IPS-15b (cell line): ENCODE data around the gene NFXL1.
"Not testable (repeated sequence)": the region's sequence is repeated elsewhere in the genome, so short reads cannot be mapped to it uniquely, and the experiment has no call there.

ENCODE experiments used
- H3K27me3 ChIP-seq: one replicate; pipeline ENCODE4 v1.6.1; 2013; ENCODE audit warnings: low read length; ENCODE audit not compliant: control insufficient read depth, insufficient read depth
- H3K36me3 ChIP-seq: one replicate; pipeline ENCODE4 v1.6.1; 2013; ENCODE audit warnings: low read length; ENCODE audit not compliant: control insufficient read depth, insufficient read depth
- H3K4me1 ChIP-seq: one replicate; pipeline ENCODE4 v1.6.1; 2013; ENCODE audit warnings: mild to moderate bottlenecking, low read length; ENCODE audit not compliant: control insufficient read depth, insufficient read depth
- H3K4me3 ChIP-seq: one replicate; pipeline ENCODE4 v1.5.1; 2013; ENCODE audit warnings: low read depth, low read length
- H3K9ac ChIP-seq: one replicate; pipeline ENCODE4 v1.6.1; 2013; ENCODE audit warnings: low read depth, mild to moderate bottlenecking, low read length
- H3K9me3 ChIP-seq: one replicate; pipeline ENCODE4 v1.6.1; 2013; ENCODE audit warnings: mild to moderate bottlenecking, low read length; ENCODE audit not compliant: control insufficient read depth, insufficient read depth

The NFXL1 gene

DNA sequence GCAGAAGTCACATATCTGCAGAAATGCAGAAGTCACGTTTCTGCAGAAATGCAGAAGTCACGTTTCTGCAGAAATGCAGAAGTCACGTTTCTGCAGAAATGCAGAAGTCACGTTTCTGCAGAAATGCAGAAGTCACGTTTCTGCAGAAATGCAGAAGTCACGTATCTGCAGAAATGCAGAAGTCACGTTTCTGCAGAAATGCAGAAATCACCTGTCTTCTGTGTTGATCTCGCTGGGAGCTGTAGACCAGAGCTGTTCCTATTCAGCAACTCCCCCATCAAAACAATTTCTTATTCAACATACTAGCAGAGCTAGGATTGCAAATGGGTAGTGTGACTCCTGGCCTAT is 8.9 kb upstream of the NFXL1 start:
- not testable (repeated sequence) for H3K4me1 ChIP-seq, H3K36me3 ChIP-seq, H3K27me3 ChIP-seq, H3K9ac ChIP-seq, H3K4me3 ChIP-seq, H3K9me3 ChIP-seq

DNA sequence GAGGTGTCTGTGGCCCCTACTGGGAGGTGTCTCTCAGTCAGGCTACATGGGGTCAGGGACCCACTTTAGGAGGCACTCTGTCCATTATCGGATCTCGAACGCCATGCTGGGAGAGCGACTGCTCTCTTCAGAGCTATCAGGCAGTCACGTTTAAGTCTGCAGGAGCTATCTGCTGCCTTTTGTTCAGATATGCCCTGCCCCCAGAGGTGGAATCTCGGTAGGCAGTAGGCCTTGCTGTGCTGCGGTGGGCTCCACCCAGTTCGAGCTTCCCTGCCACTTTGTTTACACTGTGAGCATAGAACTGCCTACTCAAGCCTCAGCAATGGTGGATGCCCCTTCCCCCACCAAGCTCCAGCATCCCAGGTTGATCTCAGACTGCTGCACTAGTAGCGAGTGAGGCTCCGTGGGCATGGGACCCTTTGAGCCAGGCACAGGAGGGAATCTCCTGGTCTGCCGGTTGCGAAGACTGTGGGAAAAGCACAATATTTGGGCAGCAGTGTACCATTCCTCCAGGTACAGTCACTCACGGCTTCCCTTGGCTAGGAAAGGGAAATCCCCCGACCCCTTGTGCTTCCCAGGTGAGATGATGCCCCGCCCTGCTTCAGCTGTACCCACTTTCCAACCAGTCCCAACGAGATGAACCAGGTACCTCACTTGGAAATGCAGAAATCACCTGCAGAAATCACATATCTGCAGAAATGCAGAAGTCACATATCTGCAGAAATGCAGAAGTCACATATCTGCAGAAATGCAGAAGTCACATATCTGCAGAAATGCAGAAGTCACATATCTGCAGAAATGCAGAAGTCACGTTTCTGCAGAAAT is 8.3 kb upstream of the NFXL1 start:
- H3K27me3 ChIP-seq, H3K9ac ChIP-seq, H3K9me3 ChIP-seq, H3K36me3 ChIP-seq, H3K4me1 ChIP-seq: not testable (repeated sequence)
- peak overlapping the region; percentile 33 for H3K4me3 ChIP-seq

DNA sequence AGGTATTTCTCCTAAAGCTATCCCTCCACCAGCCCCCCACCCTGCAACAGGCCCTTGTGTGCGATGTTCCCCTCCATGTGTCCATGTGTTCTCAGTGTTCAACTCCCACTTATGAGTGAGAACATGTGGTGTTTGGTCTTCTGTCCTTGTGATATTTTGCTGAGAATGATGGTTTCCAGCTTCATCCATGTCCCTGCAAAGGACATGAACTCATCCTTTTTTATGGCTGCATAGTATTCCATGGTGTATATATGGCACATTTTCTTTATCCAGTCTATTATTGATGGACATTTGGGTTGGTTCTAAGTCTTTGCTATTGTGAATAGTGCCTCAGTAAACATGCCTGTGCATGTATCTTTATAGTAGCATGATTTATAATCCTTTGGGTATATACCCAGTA is 2.8 kb upstream of the NFXL1 start:
- not testable (repeated sequence) for H3K4me3 ChIP-seq, H3K9ac ChIP-seq, H3K9me3 ChIP-seq, H3K36me3 ChIP-seq, H3K27me3 ChIP-seq, H3K4me1 ChIP-seq

DNA sequence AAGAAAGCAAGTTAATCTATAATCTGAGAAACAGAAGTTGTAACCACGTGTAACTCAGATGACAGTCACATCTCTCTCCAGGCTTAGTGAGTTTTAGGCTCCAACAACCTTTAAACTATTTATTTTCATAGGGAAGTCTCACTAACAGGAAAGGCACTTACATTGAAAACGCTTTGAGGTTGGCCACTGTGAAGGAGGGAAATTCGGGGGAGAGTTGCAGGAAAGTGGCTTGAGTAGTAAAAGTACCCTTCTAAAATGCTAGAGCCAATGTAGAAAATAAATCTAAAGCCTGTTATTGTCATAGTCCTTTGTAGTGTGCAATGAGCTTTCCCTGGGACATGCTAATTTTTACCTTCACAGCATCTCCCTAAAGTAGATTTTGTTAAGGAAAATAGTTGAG is 995 bp upstream of the NFXL1 start:
- Histone ChIP-seq H3K9me3 (no peaks in the 10 kb centered on the region), H3K36me3 (no peaks in the 10 kb centered on the region), H3K4me3 (peak overlapping the region; percentile 85), H3K27me3 (peaks cover 3% of the 10 kb centered on the region), H3K4me1 (peaks cover 6% of the 10 kb centered on the region), H3K9ac (no peak overlapping the region)

DNA sequence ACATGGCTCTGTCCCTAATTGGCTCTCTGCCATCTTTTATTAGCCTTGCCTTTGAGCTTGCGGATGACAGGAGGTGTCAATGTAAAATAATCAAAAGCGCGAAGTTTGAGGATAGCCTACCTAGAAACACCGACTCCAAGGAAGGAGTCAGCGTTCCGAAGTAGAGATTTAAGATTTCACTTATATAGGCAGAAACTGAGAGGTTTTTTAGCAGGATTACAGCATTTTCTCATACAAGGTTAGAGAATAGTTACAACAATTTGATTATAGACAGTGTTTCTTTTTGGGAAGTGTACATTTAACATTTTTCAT is 499 bp upstream of the NFXL1 start:
- no peak overlapping the region for H3K9ac ChIP-seq

DNA sequence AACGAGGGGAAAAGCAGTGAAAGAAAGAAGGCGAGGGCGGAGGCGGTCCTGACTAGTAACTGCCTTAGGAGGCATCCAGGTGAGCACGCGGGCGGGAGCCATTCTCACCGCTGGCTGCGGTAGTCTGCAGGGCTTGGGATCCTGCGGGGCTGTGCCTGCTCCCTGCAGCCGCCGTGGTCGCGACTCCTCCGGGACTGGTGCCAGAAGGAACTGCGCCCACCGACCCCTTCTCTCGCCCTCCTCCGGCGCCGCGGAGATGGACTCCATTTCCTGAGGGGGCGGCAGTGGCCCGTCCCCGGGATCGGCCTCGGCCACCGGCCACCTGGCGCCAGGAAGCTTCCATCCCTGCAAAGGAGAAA is 543 bp downstream of the NFXL1 start:
- Histone ChIP-seq H3K4me1 (peaks cover 6% of the 10 kb centered on the region), H3K27me3 (peaks cover 3% of the 10 kb centered on the region), H3K4me3 (peak overlapping the region; percentile 85), H3K36me3 (no peaks in the 10 kb centered on the region), H3K9me3 (no peaks in the 10 kb centered on the region), H3K9ac (peak overlapping the region; percentile 86)

More for the DNA sequence above, 499 bp upstream of the NFXL1 start:
- H3K4me1 ChIP-seq = peaks cover 6% of the 10 kb centered on the region
- no peaks in the 10 kb centered on the region for H3K36me3 ChIP-seq
- peaks cover 3% of the 10 kb centered on the region for H3K27me3 ChIP-seq
- peak overlapping the region; percentile 85 for H3K4me3 ChIP-seq
- H3K9me3 ChIP-seq = no peaks in the 10 kb centered on the region

DNA sequence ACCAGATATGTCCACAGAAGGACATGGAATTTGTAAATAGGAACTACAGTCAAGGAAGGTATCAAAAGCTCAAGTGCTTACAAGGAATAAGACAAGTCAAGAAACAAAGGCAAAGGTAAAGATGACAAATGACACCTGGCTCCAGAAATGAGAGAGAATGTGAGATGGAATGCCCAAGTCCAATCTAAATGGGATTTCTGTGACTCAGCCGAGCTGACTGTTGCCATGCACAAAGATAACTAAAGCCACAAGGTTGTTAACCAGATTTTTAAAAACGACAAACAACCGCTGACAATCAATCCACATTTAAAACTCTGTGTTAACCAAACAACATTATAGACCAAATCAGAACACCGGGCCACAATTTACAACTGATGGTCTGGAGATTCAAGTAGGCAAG is 1.1 kb downstream of the NFXL1 start:
- Histone ChIP-seq H3K9ac (peak overlapping the region; percentile 86), H3K36me3 (no peaks in the 10 kb centered on the region), H3K9me3 (no peaks in the 10 kb centered on the region), H3K4me3 (peak overlapping the region; percentile 85), H3K4me1 (peaks cover 6% of the 10 kb centered on the region), H3K27me3 (peaks cover 3% of the 10 kb centered on the region)

DNA sequence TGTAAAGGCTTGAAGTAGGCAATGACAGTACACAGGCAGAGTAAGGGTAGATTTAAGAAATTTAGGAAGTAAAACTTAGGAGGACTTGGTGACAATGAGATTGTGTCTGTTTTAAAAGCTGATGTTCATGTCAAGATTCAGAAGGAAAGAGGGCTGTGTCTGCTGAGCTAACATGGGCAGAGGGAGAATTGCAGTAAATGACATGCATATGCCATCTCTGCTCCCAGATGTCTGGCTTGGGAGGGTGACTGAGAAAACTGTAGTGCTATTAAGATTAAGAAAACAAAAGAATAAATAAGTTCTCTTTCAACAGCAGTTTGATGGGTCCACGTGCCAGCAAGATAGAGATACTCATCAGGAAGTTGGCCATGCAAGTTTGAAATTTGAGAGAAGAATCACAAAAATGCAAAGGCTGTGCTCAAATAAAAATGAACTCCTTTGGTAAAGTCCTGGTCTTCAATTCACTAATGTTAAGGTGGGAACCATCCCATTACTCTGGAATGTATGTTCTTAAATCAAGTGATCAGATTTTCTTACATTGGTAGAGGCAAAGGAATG is 7.2 kb downstream of the NFXL1 start:
- H3K27me3 ChIP-seq = no peaks in the 10 kb centered on the region
- H3K4me1 ChIP-seq = peaks cover 3% of the 10 kb centered on the region
- no peak overlapping the region for H3K4me3 ChIP-seq
- H3K36me3 ChIP-seq = peaks cover 5% of the 10 kb centered on the region
- H3K9me3 ChIP-seq = no peaks in the 10 kb centered on the region
- H3K9ac ChIP-seq = no peak overlapping the region

DNA sequence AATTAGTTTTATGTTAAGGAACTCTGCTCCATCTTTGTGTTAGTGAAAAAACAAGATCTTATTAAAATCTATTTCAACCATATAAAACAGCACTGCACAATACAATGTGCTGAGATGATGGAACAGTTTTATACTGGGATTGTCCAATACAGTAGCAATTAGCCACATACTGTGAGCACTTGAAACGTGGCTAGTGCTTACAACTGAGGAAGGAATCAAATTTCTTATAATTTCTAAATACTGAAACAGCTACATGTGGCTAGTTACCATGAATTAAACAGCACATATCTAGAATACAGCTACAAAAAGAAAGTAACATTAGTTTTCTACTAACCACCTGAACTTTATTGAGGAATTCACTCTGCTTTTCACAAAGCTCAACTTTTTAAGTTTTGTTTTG is 14.7 kb downstream of the NFXL1 start:
- H3K27me3 ChIP-seq = no peaks in the 10 kb centered on the region
- H3K4me3 ChIP-seq = no peak overlapping the region
- no peaks in the 10 kb centered on the region for H3K4me1 ChIP-seq
- H3K36me3 ChIP-seq = peaks cover 18% of the 10 kb centered on the region
- H3K9me3 ChIP-seq = no peaks in the 10 kb centered on the region
- H3K9ac ChIP-seq = no peak overlapping the region

DNA sequence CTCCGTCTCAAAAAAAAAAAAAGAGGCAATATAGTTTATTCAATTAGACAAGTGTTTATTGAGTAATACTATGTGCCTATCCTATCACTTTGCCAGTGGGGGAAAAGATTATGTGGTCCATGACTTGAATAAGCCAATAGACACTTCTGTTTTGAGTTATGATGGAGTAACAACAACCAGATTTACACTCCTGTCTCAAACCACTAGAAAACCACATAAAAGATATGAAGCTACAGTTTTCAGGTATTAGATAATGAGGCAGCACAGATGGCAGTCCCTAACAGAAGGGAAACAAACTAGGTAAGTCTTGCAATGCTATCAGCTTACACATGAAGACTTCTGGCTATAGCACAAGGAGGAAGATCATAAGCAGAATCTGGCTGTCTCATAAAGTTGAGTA is 22.5 kb downstream of the NFXL1 start:
- no peaks in the 10 kb centered on the region for H3K9me3 ChIP-seq
- H3K4me1 ChIP-seq = no peaks in the 10 kb centered on the region
- H3K9ac ChIP-seq = no peak overlapping the region
- H3K27me3 ChIP-seq = no peaks in the 10 kb centered on the region
- no peak overlapping the region for H3K4me3 ChIP-seq
- H3K36me3 ChIP-seq = peaks cover 11% of the 10 kb centered on the region

DNA sequence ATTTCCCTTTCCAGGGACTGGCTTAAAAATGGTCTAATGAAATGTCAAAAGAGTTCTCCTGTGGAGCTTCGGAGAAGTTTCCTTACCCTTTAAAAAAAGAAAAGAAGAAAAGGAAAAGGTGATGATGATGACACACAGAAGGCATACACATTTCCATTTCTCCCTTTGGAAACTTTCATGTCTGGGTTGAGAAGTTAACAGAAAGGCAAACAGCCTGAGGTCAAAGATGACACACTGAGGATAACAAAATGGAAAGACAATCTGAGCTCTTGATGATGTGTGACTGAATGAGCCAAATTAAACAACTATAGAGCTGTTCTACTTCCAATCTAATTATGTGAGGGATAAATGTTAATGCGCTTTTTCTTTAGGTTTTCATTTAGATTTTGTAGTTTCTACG is 32.2 kb downstream of the NFXL1 start:
- Histone ChIP-seq H3K27me3 (no peaks in the 10 kb centered on the region), H3K9ac (no peak overlapping the region), H3K4me3 (no peak overlapping the region), H3K4me1 (no peaks in the 10 kb centered on the region), H3K9me3 (no peaks in the 10 kb centered on the region), H3K36me3 (peaks cover 8% of the 10 kb centered on the region)

DNA sequence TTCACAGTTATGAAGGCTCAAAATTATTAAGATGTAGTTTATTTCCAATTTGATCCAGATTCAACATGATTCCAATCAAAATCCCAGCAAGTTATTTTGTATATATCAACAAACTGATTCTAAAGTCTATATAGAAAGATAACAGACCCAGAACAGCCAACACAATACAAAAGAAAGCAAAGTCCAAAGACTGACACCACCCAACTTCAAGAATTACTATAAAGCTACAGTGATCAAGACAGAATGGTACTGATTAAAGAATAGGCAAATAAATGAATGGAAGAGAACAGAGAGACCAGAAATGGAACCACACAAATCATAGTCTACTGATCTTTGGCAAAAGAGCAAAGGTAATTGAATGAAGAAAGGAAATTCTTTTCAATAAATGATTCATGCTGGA is 34.9 kb downstream of the NFXL1 start:
- Histone ChIP-seq H3K27me3 (no peaks in the 10 kb centered on the region), H3K9ac (no peak overlapping the region), H3K36me3 (peaks cover 20% of the 10 kb centered on the region), H3K9me3 (no peaks in the 10 kb centered on the region), H3K4me3 (no peak overlapping the region), H3K4me1 (no peaks in the 10 kb centered on the region)
